Measurements from ENCODE around the gene ELF1.

ELF1 gene

GRCh38 chr13:41005704-41006103 lies 13.4 kb downstream of the ELF1 start:
- no peak for DNase-seq

DNA sequence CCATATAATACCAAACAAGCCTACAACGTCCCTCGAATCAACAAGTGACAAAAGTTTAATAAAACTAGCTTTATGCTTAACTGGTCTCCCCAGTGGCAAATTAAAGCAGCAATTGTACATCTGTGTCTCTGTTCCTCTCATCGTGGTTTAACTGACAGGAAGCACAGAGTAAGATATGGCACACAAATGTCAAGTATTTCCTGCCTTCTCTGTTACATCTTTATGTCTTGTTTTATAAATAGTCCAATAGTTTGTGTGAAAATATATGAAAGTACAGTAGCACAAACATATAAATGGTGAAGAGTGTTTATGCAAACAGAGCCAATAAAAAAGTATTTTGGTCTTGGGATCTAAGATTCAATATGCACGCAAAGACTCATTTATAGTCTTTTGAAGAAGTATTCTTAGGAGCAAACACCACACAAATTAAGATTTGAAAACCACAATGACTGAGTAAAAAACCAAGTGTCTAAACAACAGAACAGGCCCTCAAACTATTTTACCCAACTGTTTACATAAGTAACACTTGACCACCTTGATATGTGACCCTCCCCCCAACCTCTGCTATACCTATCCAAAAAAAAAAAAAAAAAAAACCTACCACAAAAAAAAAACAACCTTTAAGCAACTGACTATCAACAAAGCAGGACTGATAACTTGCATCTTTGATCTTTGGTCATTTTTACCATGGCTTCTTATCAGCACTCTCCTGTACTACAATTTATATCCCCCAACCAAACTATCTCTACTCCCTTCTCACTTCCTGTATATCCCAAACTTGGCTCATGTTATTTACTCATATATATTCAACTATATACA lies 14.0 kb downstream of the ELF1 start:
- no peak for DNase-seq

GRCh38 chr13:41002606-41003005 lies 16.5 kb downstream of the ELF1 start:
- DNase-seq = no peak

DNA sequence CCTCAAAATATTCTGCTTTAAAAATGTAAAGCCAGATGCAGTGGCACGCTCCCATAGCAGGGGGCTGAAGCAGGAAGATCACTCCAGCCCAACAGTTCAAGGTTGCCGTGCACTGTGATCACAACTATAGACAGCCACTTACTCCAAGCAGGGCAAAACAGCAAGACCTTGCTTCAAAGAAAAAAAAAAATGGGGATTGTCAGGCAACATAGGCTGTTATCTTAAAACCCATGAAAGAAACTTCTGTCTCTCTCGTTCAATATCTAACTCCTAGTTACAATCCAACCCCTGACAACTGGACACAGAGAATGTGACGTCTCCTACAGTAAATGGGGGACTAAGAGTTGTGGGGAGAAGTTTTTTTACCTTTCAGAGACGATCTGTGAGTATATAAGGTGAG lies 17.4 kb downstream of the ELF1 start:
- no peak for DNase-seq

DNA sequence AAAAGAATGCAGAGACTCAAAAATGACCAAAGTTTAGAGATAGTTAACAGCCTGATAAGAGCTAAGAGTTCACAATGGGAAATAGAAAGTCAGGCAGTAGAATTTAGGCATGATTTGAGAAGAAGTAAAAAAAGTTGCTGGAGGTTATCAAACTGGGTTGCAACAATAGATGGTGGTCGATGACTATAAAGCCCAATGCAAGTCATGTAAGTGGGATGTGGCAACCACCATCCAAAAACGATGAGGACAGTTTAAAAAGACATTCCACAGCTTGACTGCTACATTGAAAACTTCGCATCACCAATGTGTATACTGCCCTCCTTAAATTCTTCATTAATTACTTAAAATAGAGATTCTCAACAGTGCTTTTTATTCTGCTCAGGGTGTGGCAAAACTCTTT lies 19.7 kb downstream of the ELF1 start:
- no peak for DNase-seq

DNA sequence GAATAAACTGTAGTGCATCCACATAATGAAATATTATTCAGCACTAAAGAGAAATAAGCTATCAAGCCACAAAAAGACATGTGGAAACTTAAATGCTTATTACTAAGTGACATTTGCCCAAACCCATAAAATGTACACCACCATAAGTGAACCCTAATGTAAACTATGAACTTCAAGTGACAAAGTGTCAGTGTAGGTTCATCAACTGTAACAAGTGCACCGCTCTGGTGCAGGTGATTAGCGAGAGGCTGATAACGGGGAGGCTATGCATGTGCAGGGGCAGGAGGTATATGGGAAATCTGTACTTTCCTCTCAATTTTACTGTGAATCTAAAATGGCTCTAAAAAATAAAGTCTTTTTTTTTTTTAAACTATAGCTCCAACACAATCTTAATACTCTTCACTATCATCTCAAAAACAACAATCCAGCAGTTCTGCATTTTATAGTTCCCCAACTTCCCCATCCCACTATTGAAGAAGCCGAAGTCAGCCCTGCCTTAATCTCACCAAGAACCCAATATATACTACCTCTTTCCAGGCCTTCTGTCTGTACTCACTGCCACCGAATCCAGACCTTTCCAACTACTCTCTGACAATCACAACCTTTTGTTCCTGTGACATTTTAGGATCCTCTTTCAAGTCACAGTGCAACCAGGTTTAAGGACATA lies 22.6 kb downstream of the ELF1 start:
- DNase-seq = no peak

GRCh38 chr13:40995997-40996396 lies 23.1 kb downstream of the ELF1 start:
- DNase-seq = no peak

GRCh38 chr13:40994581-40995230 lies 24.4 kb downstream of the ELF1 start:
- no peak for DNase-seq

- DNase-seq = no peak
Measured at GRCh38 chr13:40993987-40994386, 25.1 kb downstream of the ELF1 start.

- no peak for DNase-seq
Measured at GRCh38 chr13:40992678-40993518, 26.2 kb downstream of the ELF1 start.

GRCh38 chr13:40987606-40988280 lies 31.4 kb downstream of the ELF1 start:
- DNase-seq = no peak

DNA sequence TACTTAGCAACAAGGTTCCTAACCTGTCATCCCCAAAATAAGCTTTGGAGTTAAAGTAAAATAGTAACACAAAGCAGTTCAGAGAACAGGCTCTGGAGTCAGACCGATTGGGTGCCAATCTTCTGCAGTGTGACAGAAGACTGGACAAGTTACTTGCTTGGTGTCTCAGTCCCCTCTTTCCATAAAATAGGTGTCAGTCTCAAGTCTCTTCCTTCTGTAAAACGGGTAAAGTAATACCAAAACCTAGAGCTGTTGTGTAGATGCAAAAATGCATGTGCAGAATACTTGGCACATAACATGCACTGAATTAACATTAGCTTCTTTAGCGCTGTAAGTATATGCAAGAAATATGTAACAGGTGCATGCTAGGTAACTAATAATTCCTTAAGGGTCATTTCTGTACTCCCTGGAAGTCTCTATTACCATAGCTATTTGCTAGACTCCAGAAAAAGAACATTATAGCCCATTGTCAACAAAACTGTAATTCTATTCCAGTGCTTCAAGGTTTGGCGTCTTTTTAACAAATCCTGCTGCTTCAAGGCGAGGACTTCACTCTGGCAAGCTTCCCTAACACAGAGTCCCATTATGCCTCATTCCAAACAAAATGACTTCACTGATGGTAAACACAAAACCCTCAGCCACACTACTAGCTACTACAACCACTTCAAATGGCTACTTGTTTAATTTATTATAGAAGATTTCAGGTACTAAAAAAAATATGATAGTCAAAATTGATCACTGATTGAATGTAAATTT lies 32.8 kb downstream of the ELF1 start:
- no peak for DNase-seq

GRCh38 chr13:40985381-40986100 lies 33.6 kb downstream of the ELF1 start:
- no peak for DNase-seq

GRCh38 chr13:40984668-40985366 lies 34.3 kb downstream of the ELF1 start:
- no peak for DNase-seq

DNA sequence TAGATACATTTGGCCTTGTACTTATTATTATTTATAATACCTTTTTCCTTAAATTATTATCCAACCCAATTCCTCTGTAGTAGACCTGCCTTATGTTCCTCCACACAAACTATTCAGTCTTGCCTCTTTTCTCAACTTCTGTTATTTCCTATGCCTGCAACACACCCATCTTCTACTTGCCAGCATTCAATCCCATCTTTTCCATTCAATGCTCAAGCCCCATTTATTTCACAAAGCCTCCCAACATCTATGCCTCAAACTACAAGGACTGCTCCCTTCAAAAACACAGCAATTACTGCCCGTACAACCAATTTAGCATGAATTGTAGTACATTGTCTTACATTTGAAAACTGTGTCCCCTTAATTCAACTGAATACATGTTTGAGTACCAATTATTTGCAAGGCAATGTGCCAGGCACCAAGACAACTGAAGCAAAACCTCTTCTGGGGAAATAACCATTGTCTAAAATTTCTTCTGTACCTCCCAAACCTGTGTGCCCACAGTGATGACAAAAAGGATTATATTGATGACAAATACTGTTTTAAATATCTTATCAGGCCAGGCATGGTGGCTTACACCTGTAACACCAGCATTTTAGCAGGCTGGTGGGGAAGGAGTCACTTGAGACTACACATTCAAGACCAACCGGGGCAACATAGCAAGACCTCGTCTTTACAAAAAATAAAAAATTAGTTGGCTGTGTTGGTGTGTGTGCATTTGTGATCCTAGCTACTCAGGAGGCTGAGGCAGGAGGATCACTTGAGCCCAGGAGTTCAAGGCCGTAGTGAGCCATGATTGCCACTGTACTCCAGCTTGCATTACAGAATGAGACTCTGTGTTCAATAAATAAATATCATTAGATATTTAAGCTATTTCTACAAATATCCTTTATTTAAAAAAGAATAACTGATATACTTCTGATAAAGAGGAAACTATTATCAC lies 35.1 kb downstream of the ELF1 start:
- no peak for DNase-seq

GRCh38 chr13:40983259-40983658 lies 35.9 kb downstream of the ELF1 start:
- DNase-seq = no peak

- DNase-seq = no peak
Measured at GRCh38 chr13:40982772-40983171, 36.3 kb downstream of the ELF1 start.

DNA sequence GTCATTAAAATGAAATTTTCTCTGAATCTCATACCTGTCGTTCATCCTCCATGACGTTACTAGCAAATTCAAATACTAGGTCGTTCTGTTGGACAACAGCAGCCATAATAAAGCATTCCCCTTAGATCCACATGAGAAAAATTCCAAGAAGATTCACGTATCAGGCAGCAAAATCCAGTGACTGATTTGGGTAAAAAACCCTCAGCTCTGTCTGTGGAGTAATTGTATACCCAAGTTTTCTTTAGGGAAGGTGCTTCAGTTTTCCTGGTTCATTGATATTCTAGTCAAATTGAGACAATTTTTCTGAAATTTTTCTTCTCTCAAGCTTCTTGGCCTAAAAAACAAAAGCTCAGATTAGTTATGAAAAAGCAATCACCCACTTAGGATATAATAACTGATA lies 37.2 kb downstream of the ELF1 start:
- DNase-seq = no peak

DNA sequence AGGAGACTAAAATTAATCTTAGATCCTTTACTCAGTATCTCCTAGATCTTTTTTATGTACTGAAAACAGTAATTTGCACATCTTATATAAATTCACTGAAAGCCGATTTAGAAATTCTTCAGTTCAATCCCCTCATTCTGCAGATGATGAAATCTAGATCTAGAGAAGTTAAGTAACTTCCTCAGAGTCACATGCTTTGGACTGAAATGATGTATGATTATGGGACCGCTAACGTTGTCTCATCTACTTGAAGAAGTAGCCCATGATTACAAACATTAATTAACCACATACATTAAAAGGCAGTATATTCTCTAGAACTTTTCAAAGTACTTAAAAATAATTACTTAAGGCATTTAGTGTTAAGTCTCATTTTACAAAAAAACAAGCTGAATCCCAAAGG lies 37.8 kb downstream of the ELF1 start:
- no peak for DNase-seq
